GM23248 (cell line): ENCODE measurements around the gene TNFRSF1A. TPM values are rescaled to one million over a fixed set of nuclear protein-coding genes. Genes with fewer than 3 reads are reported as not detected.
"Not testable (repeated sequence)": the region's sequence is repeated elsewhere in the genome, so short reads cannot be mapped to it uniquely, and the experiment has no call there.

Experiments used
- DNase-seq: peaks from one replicate; pipeline ENCODE4 v3.0.0-alpha.2; 2015
- H2AFZ ChIP-seq: fragments of 200-600 bp; sonication (generic); 2 replicates; pipeline ENCODE4 v1.6.1; 2016; ENCODE audit warnings: antibody characterized with exemption
- H3F3A ChIP-seq: fragments of 200-600 bp; sonication (generic); 2 replicates; pipeline ENCODE4 v1.6.1; 2016; ENCODE audit warnings: mild to moderate bottlenecking, antibody characterized with exemption, mixed run types; ENCODE audit not compliant: insufficient read depth
- H3K27ac ChIP-seq: fragments of 200-600 bp; sonication (generic); 2 replicates; pipeline ENCODE4 v1.5.1; 2016; ENCODE audit warnings: mild to moderate bottlenecking
- H3K27me3 ChIP-seq: fragments of 200-600 bp; sonication (generic); replicated peaks from 2 replicates; pipeline ENCODE4 v1.6.1; 2016; ENCODE audit warnings: mild to moderate bottlenecking; ENCODE audit not compliant: insufficient read depth
- H3K36me3 ChIP-seq: fragments of 200-600 bp; sonication (generic); 2 replicates; pipeline ENCODE4 v1.6.1; 2016; ENCODE audit warnings: low read depth, mild to moderate bottlenecking
- H3K4me1 ChIP-seq: fragments of 200-600 bp; sonication (generic); 2 replicates; pipeline ENCODE4 v1.6.1; 2016; ENCODE audit warnings: mild to moderate bottlenecking; ENCODE audit not compliant: insufficient read depth
- H3K4me2 ChIP-seq: fragments of 200-600 bp; sonication (generic); one replicate; pipeline ENCODE4 v1.6.1; 2016; ENCODE audit warnings: mild to moderate bottlenecking; ENCODE audit not compliant: unreplicated experiment
- H3K4me3 ChIP-seq: fragments of 200-600 bp; sonication (generic); 2 replicates; pipeline ENCODE4 v1.5.1; 2016; ENCODE audit warnings: mild to moderate bottlenecking
- H3K79me2 ChIP-seq: fragments of 200-600 bp; sonication (generic); 2 replicates; pipeline ENCODE4 v1.6.1; 2016; ENCODE audit warnings: mild to moderate bottlenecking; ENCODE audit not compliant: insufficient read depth
- H3K9ac ChIP-seq: fragments of 200-600 bp; sonication (generic); 2 replicates; pipeline ENCODE4 v1.6.1; 2016; ENCODE audit warnings: mild to moderate bottlenecking
- H3K9me2 ChIP-seq: fragments of 200-600 bp; sonication (generic); 2 replicates; pipeline ENCODE4 v1.6.1; 2016; ENCODE audit warnings: mixed run types, mild to moderate bottlenecking, moderate library complexity; ENCODE audit not compliant: insufficient read depth
- H3K9me3 ChIP-seq: fragments of 200-600 bp; sonication (generic); one replicate; pipeline ENCODE4 v1.6.1; 2017; ENCODE audit warnings: low read depth
- H4K20me1 ChIP-seq: fragments of 200-600 bp; sonication (generic); 2 replicates; pipeline ENCODE4 v1.6.0; 2016; ENCODE audit not compliant: insufficient read depth
- EZH2 ChIP-seq: fragments of 200-600 bp; sonication (generic); IDR thresholded peaks from 2 replicates; pipeline ENCODE4 v1.6.1; 2018; ENCODE audit warnings: antibody characterized with exemption, mild to moderate bottlenecking; ENCODE audit not compliant: insufficient read depth, poor library complexity, severe bottlenecking
- EZH2phosphoT487 ChIP-seq: fragments of 200-600 bp; sonication (generic); IDR thresholded peaks from 2 replicates; pipeline ENCODE4 v1.6.1; 2018; ENCODE audit warnings: antibody characterized with exemption, moderate library complexity, mild to moderate bottlenecking, low read depth; ENCODE audit not compliant: insufficient read depth
- WGBS, 2 experiments: methylation state at CpG; one replicate each; pipeline ENCODE4 v1.1.6; 2015 to 2017; ENCODE audit warnings: low lambda C conversion rate in 2 of 2, low coverage in 1 of 2; ENCODE audit errors: missing lambda C conversion rate in 2 of 2; 5-methylcytosine and 5-hydroxymethylcytosine counted together
- in situ Hi-C: fragments of 300-500 bp; cut with MboI; formaldehyde crosslinking; loops from 2 replicates; pipeline ENCODE4 v1.15.0; 2020
- polyA plus RNA-seq: library from polyadenylated mRNA; unstranded; fragments of >200 nt; fragmentation: Nextera tagmentation; extraction: Ambion mirVana; gene quantifications from 2 replicates; pipeline ENCODE4 v1.2.1, GENCODE V29; 2016
- total RNA-seq: library from RNA; depleted of rRNA; stranded (reverse); fragments of >200 nt; shearing (Covaris generic); gene quantifications from 2 replicates; pipeline ENCODE4 v1.2.3, GENCODE V29; 2014

Gene TNFRSF1A
- total and polyA plus RNA-seq, 2 experiments from 2014 or later, result 183 to 343 TPM

- no peak for TF ChIP-seq EZH2phosphoT487
- no peak for TF ChIP-seq EZH2
- Histone ChIP-seq H3K79me2 (no peaks in the 10 kb centered on the region), H3K9me2 (no peaks in the 10 kb centered on the region), H3K36me3 (no peaks in the 10 kb centered on the region), H3K9ac (peak overlapping the region; percentile 56), H3K27me3 (no peaks in the 10 kb centered on the region), H3K4me3 (no peak overlapping the region), H3K4me2 (peak overlapping the region; percentile 29), H3K27ac (peak overlapping the region; percentile 41), H3K4me1 (peaks cover 30% of the 10 kb centered on the region), H3F3A (peaks cover 26% of the 10 kb centered on the region; the same call in 1 of the 2 replicates), H4K20me1 (no peaks in the 10 kb centered on the region), H3K9me3 (no peaks in the 10 kb centered on the region), H2AFZ (no peak overlapping the region)
- 60 to 69% methylated on average over 5 of the region's 5 CpGs for WGBS, 2 experiments
- peak; percentile 38 for DNase-seq
- in situ Hi-C loops, result no loop called here
Measured at GRCh38 chr12:6294156-6295093, 47.5 kb downstream of the TNFRSF1A start.

- TF ChIP-seq EZH2phosphoT487, result no peak
- TF ChIP-seq EZH2, result no peak
- H3K4me2 ChIP-seq, result peak overlapping the region; percentile 36
- no peak overlapping the region for H2AFZ ChIP-seq
- in situ Hi-C loops, result no loop called here
- peak; percentile 92 for DNase-seq
- H3K79me2 ChIP-seq, result no peaks in the 10 kb centered on the region
- 3 to 4% methylated on average over 2 of the region's 2 CpGs for WGBS, 2 experiments
- no peaks in the 10 kb centered on the region for H3K36me3 ChIP-seq
- peak overlapping the region; percentile 24 for H3K9ac ChIP-seq
- no peaks in the 10 kb centered on the region for H3K9me3 ChIP-seq
- no peak overlapping the region for H3K4me3 ChIP-seq
- H3K4me1 ChIP-seq, result peaks cover 25% of the 10 kb centered on the region
- no peaks in the 10 kb centered on the region for H4K20me1 ChIP-seq
- H3K9me2 ChIP-seq, result no peaks in the 10 kb centered on the region
- peaks cover 28% of the 10 kb centered on the region; the same call in 1 of the 2 replicates for H3F3A ChIP-seq
- H3K27ac ChIP-seq, result peak overlapping the region; percentile 50
- no peaks in the 10 kb centered on the region for H3K27me3 ChIP-seq
Measured at GRCh38 chr12:6292606-6293005, 49.3 kb downstream of the TNFRSF1A start.

- H3K9me3 ChIP-seq, H3K27ac ChIP-seq, H3K27me3 ChIP-seq, H3K9me2 ChIP-seq, H3K4me2 ChIP-seq, H2AFZ ChIP-seq, H3K4me3 ChIP-seq, H3K9ac ChIP-seq, H3K36me3 ChIP-seq, H4K20me1 ChIP-seq, DNase-seq, H3K79me2 ChIP-seq: not testable (repeated sequence)
- peaks cover 52% of the 10 kb centered on the region for H3F3A ChIP-seq
- 94 to 96% methylated on average over 14 to 20 of the region's 25 CpGs for WGBS, 2 experiments
- H3K4me1 ChIP-seq, result peaks cover 41% of the 10 kb centered on the region
- in situ Hi-C loops, result loop anchor here (5.0 to 10.0 kb wide), 2 partner anchors 223 to 305 kb away; no protein-coding TSS in a partner anchor
Measured at GRCh38 chr12:6289906-6290305, 52.0 kb downstream of the TNFRSF1A start.

- not testable (repeated sequence) for H3K79me2 ChIP-seq, H3K9me3 ChIP-seq, DNase-seq, H3K27ac ChIP-seq, H4K20me1 ChIP-seq, H3K27me3 ChIP-seq, H3K9me2 ChIP-seq, H3K9ac ChIP-seq, H3K36me3 ChIP-seq, H3K4me3 ChIP-seq, H2AFZ ChIP-seq, H3K4me2 ChIP-seq
- in situ Hi-C loops, result loop anchor here (5.0 to 10.0 kb wide), 2 partner anchors 222 to 304 kb away; no protein-coding TSS in a partner anchor
- Histone ChIP-seq H3F3A (peaks cover 47% of the 10 kb centered on the region), H3K4me1 (peaks cover 36% of the 10 kb centered on the region)
- WGBS, 2 experiments, result 98% methylated on average over 10 of the region's 10 CpGs
Measured at GRCh38 chr12:6289081-6289480, 52.8 kb downstream of the TNFRSF1A start.
